SH-SY5Y (cell line): ENCODE results near the gene CPZ.

ENCODE experiments used
- GATA2 ChIP-seq: IDR thresholded peaks from 2 replicates; pipeline ENCODE4 v1.6.1; 2011; ENCODE audit warnings: mild to moderate bottlenecking, low read depth, low read length
- GATA3 ChIP-seq: IDR thresholded peaks from 2 replicates; pipeline ENCODE4 v1.6.1; 2011; ENCODE audit warnings: low read depth, mild to moderate bottlenecking, low read length, moderate library complexity

- no peak for TF ChIP-seq GATA2
- TF ChIP-seq GATA3, result no peak
Observed at GRCh38 chr4:8643986-8644385, 51.4 kb downstream of the CPZ start.
